Testis (tissue), 3 donors: Measurements from ENCODE around the gene SPATA20. TPM values are rescaled to one million over a fixed set of nuclear protein-coding genes. Genes with fewer than 3 reads are reported as not detected.

Experiments used
- DNase-seq: peaks from one replicate; pipeline ENCODE4 v3.0.0-alpha.2; 2019
- H3K27ac ChIP-seq, 2 donors: fragments of 200-600 bp; sonication (generic); one replicate each; pipeline ENCODE4 v1.5.1; 2019
- H3K27me3 ChIP-seq: fragments of 200-600 bp; sonication (generic); one replicate; pipeline ENCODE4 v1.5.1; 2019
- H3K36me3 ChIP-seq: fragments of 200-600 bp; sonication (generic); one replicate; pipeline ENCODE4 v1.5.1; 2017; ENCODE audit warnings: low read depth; ENCODE audit errors: missing control alignments
- H3K4me1 ChIP-seq: fragments of 200-600 bp; sonication (generic); one replicate; pipeline ENCODE4 v1.5.1; 2019
- H3K4me3 ChIP-seq, 2 donors: fragments of 200-600 bp; sonication (generic); one replicate each; pipeline ENCODE4 v1.5.1; 2017 to 2019
- H3K9me3 ChIP-seq: fragments of 200-600 bp; sonication (generic); one replicate; pipeline ENCODE4 v1.5.1; 2017
- CTCF ChIP-seq, 3 experiments: fragments of 450-650 bp in 2 of 3; fragments of 200-600 bp in 1 of 3; sonication (generic) in 1 of 3; IDR thresholded peaks; one replicate each; pipeline ENCODE4 v1.5.1; 2016 to 2019; ENCODE audit warnings: antibody characterized with exemption in 3 of 3, mild to moderate bottlenecking in 2 of 3, moderate library complexity in 1 of 3
- POLR2A ChIP-seq: fragments of 450-650 bp; IDR thresholded peaks from one replicate; pipeline ENCODE4 v1.6.1; 2017; ENCODE audit warnings: antibody characterized with exemption, mild to moderate bottlenecking, moderate library complexity
- WGBS, 2 donors: methylation state at CpG; one replicate each; pipeline ENCODE4 v1.1.5; 2018; 5-methylcytosine and 5-hydroxymethylcytosine counted together
- intact Hi-C: fragments of 100-400 bp; cut with DNase I; formaldehyde crosslinking; loops from one replicate; pipeline ENCODE4 v1.15.1; 2023; ENCODE audit warnings: low total_unique reads
- polyA plus RNA-seq: library from polyadenylated mRNA; stranded (reverse); fragments of 350-450 nt; fragmentation: Illumina TruSeq; extraction: RNeasy Lipid Tissue Mini Kit (QIAGEN cat#74804); gene quantifications from one replicate; pipeline ENCODE4 v1.2.3, GENCODE V29; 2014; ENCODE audit warnings: low read depth, low replicate concordance; ENCODE audit not compliant: insufficient read depth
- total RNA-seq, 2 donors: library from RNA; depleted of rRNA; stranded (reverse); fragments of >200 nt; gene quantifications; one replicate each; pipeline ENCODE4 v1.2.3, GENCODE V29; 2016

The SPATA20 gene
- total and polyA plus RNA-seq, 3 donors from 2014 or later = 207 to 338 (median 264) TPM

- H3K9me3 ChIP-seq = no peaks in the 10 kb centered on the region
- H3K27ac ChIP-seq = peak overlapping the region in 1 of 2 donors; percentile 50
- H3K27me3 ChIP-seq = no peaks in the 10 kb centered on the region
- peak overlapping the region in 1 of 2 donors; percentile 48 for H3K4me3 ChIP-seq
- H3K4me1 ChIP-seq = peaks cover 24% of the 10 kb centered on the region
- TF ChIP-seq CTCF (IDR thresholded peaks at IDR 0.05) = no peak
- no peak for TF ChIP-seq POLR2A
- WGBS, 2 donors = 1 to 5% methylated on average over 17 to 55 of the region's 55 CpGs
- peak; percentile 50 for DNase-seq
- intact Hi-C loops = loop anchor here (5.0 to 10.0 kb wide), 2 partner anchors 68 to 276 kb away; partner anchors contain the start of gene WFIKKN2
- no peaks in the 10 kb centered on the region for H3K36me3 ChIP-seq
Measured at GRCh38 chr17:50558941-50559614, 12.1 kb downstream of the SPATA20 start.

- Histone ChIP-seq H3K27ac (no peak overlapping the region), H3K4me1 (peaks cover 29% of the 10 kb centered on the region), H3K9me3 (no peaks in the 10 kb centered on the region), H3K4me3 (peak overlapping the region; percentile 43 to 48), H3K36me3 (no peaks in the 10 kb centered on the region), H3K27me3 (no peaks in the 10 kb centered on the region)
- 2% methylated on average over 16 to 27 of the region's 27 CpGs for WGBS, 2 donors
- no peak for TF ChIP-seq CTCF (IDR thresholded peaks at IDR 0.05)
- no peak for TF ChIP-seq POLR2A
- DNase-seq = peak; percentile 79
- intact Hi-C loops = loop anchor here (5.0 to 10.0 kb wide), 2 partner anchors 68 to 275 kb away; partner anchors contain the start of gene WFIKKN2
Measured at GRCh38 chr17:50559674-50560184, 12.8 kb downstream of the SPATA20 start.

GRCh38 chr17:50560185-50560824, 13.3 kb downstream of the SPATA20 start, which contains the start of gene CACNA1G:
Gene CACNA1G (plus strand): TSS chr17:50560715. CDS start chr17:50561460, 745 bp downstream.
- H3K4me1 ChIP-seq = peaks cover 31% of the 10 kb centered on the region
- no peaks in the 10 kb centered on the region for H3K27me3 ChIP-seq
- no peaks in the 10 kb centered on the region for H3K36me3 ChIP-seq
- H3K9me3 ChIP-seq = no peaks in the 10 kb centered on the region
- intact Hi-C loops = no loop called here
- no peak for TF ChIP-seq CTCF (IDR thresholded peaks at IDR 0.05)
- TF ChIP-seq POLR2A = no peak
- peak within 1 kb of the TSS; percentile 43 to 48 for H3K4me3 ChIP-seq
- no peak within 1 kb of the TSS for H3K27ac ChIP-seq
- DNase-seq = peak; percentile 91
- WGBS, 2 donors = 0 to 1% methylated on average over 15 to 47 of the region's 56 CpGs

- TF ChIP-seq POLR2A (no peak), CTCF (IDR thresholded peaks at IDR 0.05) (no peak)
- Histone ChIP-seq H3K36me3 (no peaks in the 10 kb centered on the region), H3K27ac (no peak overlapping the region), H3K9me3 (no peaks in the 10 kb centered on the region), H3K27me3 (no peaks in the 10 kb centered on the region), H3K4me1 (peaks cover 31% of the 10 kb centered on the region), H3K4me3 (peak overlapping the region; percentile 43 to 48)
- WGBS, 2 donors = 1% methylated on average over 64 of the region's 88 CpGs; no CpG with 5 or more reads in 1 of the 2 donors
- no peak for DNase-seq
- intact Hi-C loops = no loop called here
Measured at GRCh38 chr17:50560931-50561745, 14.2 kb downstream of the SPATA20 start.
